HCT116 (cell line): ENCODE results near the gene CORO7. TPM values are rescaled to one million over a fixed set of nuclear protein-coding genes. Genes with fewer than 3 reads are reported as not detected.
A peak's percentile ranks its signal among the peaks of the same experiment; 100 is the strongest.

ENCODE experiments used
- ATAC-seq: fragments of 200-7000 bp; cut with Tn5 transposase; 2 replicates; pipeline ENCODE4 v1.9.1; 2020; ENCODE audit warnings: mild to moderate bottlenecking, moderate library complexity
- BruUV-seq: library from RNA; stranded (reverse); fragments of 400-500 nt; replicated peaks from 2 replicates; lab custom pipeline; 2021; lab: Mats Ljungman, UMichigan
- CTCF ChIA-PET: fragments of 300-600 bp; sonication (Branson Sonifier 250); formaldehyde crosslinking; loops from one replicate; lab custom pipeline; 2021; ENCODE audit warnings: antibody characterized with exemption; lab: Charles Lee
- POLR2A ChIA-PET: fragments of 300-600, 350-600 bp; sonication (Branson Sonifier 250); formaldehyde crosslinking; loops from one replicate; lab custom pipeline; 2021; ENCODE audit warnings: antibody characterized with exemption; lab: Charles Lee
- RAD21 ChIA-PET, 2 experiments: fragments of 300-600 bp; sonication (Branson Sonifier 250); formaldehyde crosslinking; loops; one replicate each; lab custom pipeline; 2023; ENCODE audit warnings: low total read pairs in 2 of 2; ENCODE audit not compliant: uncharacterized antibody in 2 of 2, unreplicated experiment in 2 of 2, low non-redundant PET in 1 of 2; lab: Charles Lee
- DNase-seq: peaks from one replicate; pipeline ENCODE4 v3.0.0-alpha.2; 2010; ENCODE audit warnings: low read depth, low spot score
- H2AFZ ChIP-seq: fragments of 200-600 bp; shearing (Covaris generic), sonication (generic); 2 replicates; pipeline ENCODE4 v1.6.1; 2017; ENCODE audit warnings: low read depth, mixed run types, mixed read lengths, antibody characterized with exemption, low read length; ENCODE audit not compliant: poor library complexity, severe bottlenecking
- H3K27ac ChIP-seq: 2 replicates; pipeline ENCODE4 v1.5.1; 2012; ENCODE audit warnings: low read depth, low read length
- H3K27me3 ChIP-seq: fragments of 200-600 bp; sonication (generic); 2 replicates; pipeline ENCODE4 v1.6.1; 2016; ENCODE audit warnings: mixed run types, low read length, mixed read lengths; ENCODE audit not compliant: insufficient read depth
- H3K36me3 ChIP-seq, 2 experiments: fragments of 200-500 bp in 1 of 2; fragments of 200-600 bp in 1 of 2; sonication (Bioruptor generic) in 1 of 2; sonication (generic) in 1 of 2; 2 replicates each; pipeline versions ENCODE4 v1.5.1 to v1.6.1; 2014 to 2016; ENCODE audit warnings: low read length in 2 of 2, inconsistent platforms in 1 of 2, mixed read lengths in 1 of 2, mixed run types in 1 of 2; ENCODE audit not compliant: insufficient read depth in 2 of 2, control insufficient read depth in 1 of 2
- H3K4me1 ChIP-seq, 2 experiments: fragments of 200-600 bp in 1 of 2; sonication (generic) in 1 of 2; 2 replicates each; pipeline versions ENCODE4 v1.5.1 to v1.6.1; 2012 to 2017; ENCODE audit warnings: low read length in 2 of 2, inconsistent platforms in 1 of 2, mild to moderate bottlenecking in 1 of 2, mixed read lengths in 1 of 2, mixed run types in 1 of 2, moderate library complexity in 1 of 2; ENCODE audit not compliant: insufficient read depth in 2 of 2, control insufficient read depth in 1 of 2
- H3K4me2 ChIP-seq: fragments of 200-600 bp; sonication (generic); 2 replicates; pipeline ENCODE4 v1.6.1; 2017; ENCODE audit warnings: mixed run types, low read length, mixed read lengths
- H3K4me3 ChIP-seq, 2 experiments: fragments of 200-600 bp in 1 of 2; sonication (generic) in 1 of 2; replicated peaks in 1 of 2; 2 replicates each; pipeline ENCODE4 v1.5.1; 2011 to 2016; ENCODE audit warnings: low read length in 2 of 2, control low read depth in 1 of 2, low read depth in 1 of 2, mild to moderate bottlenecking in 1 of 2, mixed read lengths in 1 of 2, mixed run types in 1 of 2
- H3K79me2 ChIP-seq: fragments of 200-600 bp; sonication (generic); 2 replicates; pipeline ENCODE4 v1.6.1; 2017; ENCODE audit warnings: mild to moderate bottlenecking, mixed run types, low read length, moderate library complexity, mixed read lengths; ENCODE audit not compliant: insufficient read depth
- H3K9ac ChIP-seq: fragments of 200-600 bp; sonication (generic); 2 replicates; pipeline ENCODE4 v1.6.1; 2016; ENCODE audit warnings: low read length, mixed read lengths
- H3K9me2 ChIP-seq: fragments of 200-600 bp; sonication (generic), shearing (Covaris generic); 2 replicates; pipeline ENCODE4 v1.6.1; 2017; ENCODE audit warnings: mixed run types, mild to moderate bottlenecking, moderate library complexity; ENCODE audit not compliant: insufficient read depth
- H3K9me3 ChIP-seq, 2 experiments: fragments of 200-500 bp in 1 of 2; fragments of 200-600 bp in 1 of 2; sonication (Bioruptor generic) in 1 of 2; sonication (generic) in 1 of 2; 2 replicates each; pipeline ENCODE4 v1.6.1; 2014 to 2017; ENCODE audit warnings: low read length in 2 of 2, mixed read lengths in 2 of 2, inconsistent platforms in 1 of 2, low read depth in 1 of 2, mild to moderate bottlenecking in 1 of 2, mixed run types in 1 of 2, moderate library complexity in 1 of 2; ENCODE audit not compliant: control insufficient read depth in 1 of 2, insufficient read depth in 1 of 2
- H4K20me1 ChIP-seq: fragments of 200-600 bp; sonication (generic), shearing (Covaris generic); 2 replicates; pipeline ENCODE4 v1.6.1; 2017; ENCODE audit warnings: mixed run types, mild to moderate bottlenecking, moderate library complexity; ENCODE audit not compliant: insufficient read depth
- EGR1 ChIP-seq: IDR thresholded peaks from 2 replicates; pipeline ENCODE4 v1.6.1; 2012; ENCODE audit warnings: low read depth
- JUND ChIP-seq: IDR thresholded peaks from 2 replicates; pipeline ENCODE4 v1.6.1; 2012
- POLR2AphosphoS5 ChIP-seq: IDR thresholded peaks from 2 replicates; pipeline ENCODE4 v1.6.1; 2011; ENCODE audit warnings: mild to moderate bottlenecking, low read depth, low read length, moderate library complexity
- SP1 ChIP-seq: IDR thresholded peaks from 2 replicates; pipeline ENCODE4 v1.6.1; 2012; ENCODE audit warnings: low read depth
- SRF ChIP-seq: IDR thresholded peaks from 2 replicates; pipeline ENCODE4 v1.6.1; 2012; ENCODE audit warnings: low read depth
- YY1 ChIP-seq: IDR thresholded peaks from 2 replicates; pipeline ENCODE4 v1.6.1; 2011; ENCODE audit warnings: low read length, low read depth, moderate library complexity, mild to moderate bottlenecking; ENCODE audit not compliant: insufficient replicate concordance; ENCODE audit errors: extremely low read depth
- ZBTB33 ChIP-seq: IDR thresholded peaks from 2 replicates; pipeline ENCODE4 v1.6.1; 2011; ENCODE audit warnings: mild to moderate bottlenecking, low read length, moderate library complexity; ENCODE audit not compliant: insufficient replicate concordance; ENCODE audit errors: extremely low read depth
- ZFX ChIP-seq: fragments of 450-650 bp; IDR thresholded peaks from 2 replicates; pipeline ENCODE4 v1.6.1; 2017
- intact Hi-C: fragments of 100-400 bp; cut with micrococcal nuclease; formaldehyde crosslinking; loops from 2 replicates; pipeline ENCODE4 v1.10.0; 2022
- total RNA-seq: library from RNA; stranded (reverse); gene quantifications from one replicate; pipeline ENCODE4 v1.2.1, GENCODE V29; 2021; ENCODE audit not compliant: unreplicated experiment

The CORO7 gene
- total RNA-seq, 1 experiment from 2014 or later, result 21.3 TPM

GRCh38 chr16:4315186-4316107 is 100.9 kb downstream of the CORO7 start, which contains the start of gene GLIS2:
Gene GLIS2 (plus strand): TSS chr16:4316067. CDS start chr16:4332281, 16,214 bp downstream.
- peak within 1 kb of the TSS; percentile 83 for H3K9ac ChIP-seq
- peak; percentile 28 for DNase-seq
- no peaks in the 10 kb centered on the region for H3K27me3 ChIP-seq
- no TSS peak for BruUV-seq
- H3K4me2 ChIP-seq, result peak within 1 kb of the TSS; percentile 98
- RAD21 ChIA-PET, result interaction anchor here in 1 of 2 experiments (0.7 to 0.9 kb wide), 2 partner anchors 16 to 26 kb away, joined by 4 read pairs; no protein-coding TSS in a partner anchor
- H3K9me3 ChIP-seq, result no peaks in the 10 kb centered on the region
- peaks cover 43% of the 10 kb centered on the region for H3K79me2 ChIP-seq
- CTCF ChIA-PET, result interaction anchor here (0.6 to 0.8 kb wide), 4 partner anchors 11 to 640 kb away, joined by 3 read pairs; no protein-coding TSS in a partner anchor
- TF ChIP-seq SP1 (no peak), ZFX (peak; percentile 44; the same call in 1 of the 2 replicates), SRF (no peak), EGR1 (no peak), POLR2AphosphoS5 (peak; percentile 64; the same call in 1 of the 2 replicates)
- TF ChIP-seq, all 23 proteins: peak for 2
- Histone ChIP-seq H3K4me3 (peak within 1 kb of the TSS; percentile 79 to 82), H3K36me3 (no peaks in the 10 kb centered on the region), H3K4me1 (peaks cover 32 to 57% of the 10 kb centered on the region in 2 experiments), H3K27ac (peak within 1 kb of the TSS; percentile 93), H3K9me2 (no peaks in the 10 kb centered on the region), H4K20me1 (no peaks in the 10 kb centered on the region; the same call in 1 of the 2 replicates), H2AFZ (no peak within 1 kb of the TSS)
- POLR2A ChIA-PET, result interaction anchor here (0.8 to 2.0 kb wide), 2 partner anchors 43 to 62 kb away, joined by 3 to 6 read pairs; partner anchors contain the start of gene TFAP4
- peak; percentile 64 for ATAC-seq
- intact Hi-C loops, result no loop called here

DNA sequence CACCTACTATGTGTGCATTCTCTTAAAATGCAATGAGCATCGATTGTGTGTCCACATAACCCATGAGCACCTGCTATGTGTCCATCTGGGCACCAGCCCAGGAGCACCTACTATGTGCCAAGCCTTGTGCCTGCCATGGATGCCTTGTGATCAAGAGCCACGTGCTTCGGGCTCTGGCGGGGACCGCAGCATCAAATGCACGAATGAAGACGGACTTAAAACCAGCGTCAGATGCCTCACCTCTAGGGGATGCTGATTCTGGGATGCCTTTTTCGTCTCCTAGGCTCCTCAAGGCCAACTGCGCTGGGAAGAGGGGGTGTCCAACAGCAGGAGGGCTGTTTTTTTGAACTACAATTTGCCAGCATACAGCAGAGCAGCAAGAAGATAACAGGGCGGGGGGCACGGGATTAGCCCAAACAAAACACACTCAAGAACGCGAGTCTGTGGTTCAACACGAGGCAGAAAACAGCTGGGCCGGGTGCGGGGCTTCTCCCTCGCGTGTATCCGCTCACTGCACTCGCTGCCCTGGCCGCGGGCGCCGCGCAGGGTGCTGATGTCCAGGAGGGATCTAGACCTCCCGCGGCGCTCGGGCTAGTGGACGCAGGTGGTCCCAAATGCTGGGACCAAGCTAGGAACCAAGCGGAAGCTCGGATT is 101.7 kb downstream of the CORO7 start:
- Histone ChIP-seq H4K20me1 (no peaks in the 10 kb centered on the region; the same call in 1 of the 2 replicates), H3K4me1 (peaks cover 34 to 62% of the 10 kb centered on the region in 2 experiments), H3K79me2 (peaks cover 35% of the 10 kb centered on the region), H3K27me3 (no peaks in the 10 kb centered on the region), H3K4me3 (peak overlapping the region; percentile 62 to 79), H3K9me3 (no peaks in the 10 kb centered on the region), H3K9ac (peak overlapping the region; percentile 77), H3K27ac (peak overlapping the region; percentile 79), H2AFZ (no peak overlapping the region), H3K4me2 (peak overlapping the region; percentile 98), H3K9me2 (no peaks in the 10 kb centered on the region), H3K36me3 (no peaks in the 10 kb centered on the region)
- ChIA-PET CTCF (interaction anchor here (0.6 to 1.0 kb wide), 3 partner anchors 12 to 17 kb away, joined by 3 to 4 read pairs (median 3); no protein-coding TSS in a partner anchor), POLR2A (interaction anchor here (0.8 to 2.0 kb wide), 2 partner anchors 43 to 61 kb away, joined by 3 to 6 read pairs; partner anchors contain the start of gene TFAP4), RAD21 (no interaction called here)
- TF ChIP-seq YY1 (peak; percentile 20), ZBTB33 (no peak), JUND (no peak)
- BruUV-seq, result TSS peak; percentile 80
- intact Hi-C loops, result no loop called here
- peak; percentile 70 for DNase-seq
- peak; percentile 9 for ATAC-seq
